ENCODE measurements around the gene C1QTNF8. TPM values are rescaled to one million over a fixed set of nuclear protein-coding genes. Genes with fewer than 3 reads are reported as not detected.
A peak's percentile ranks its signal among the peaks of the same experiment; 100 is the strongest.

The C1QTNF8 gene
- total RNA-seq, 1 experiment from 2014 or later = not detected

DNA sequence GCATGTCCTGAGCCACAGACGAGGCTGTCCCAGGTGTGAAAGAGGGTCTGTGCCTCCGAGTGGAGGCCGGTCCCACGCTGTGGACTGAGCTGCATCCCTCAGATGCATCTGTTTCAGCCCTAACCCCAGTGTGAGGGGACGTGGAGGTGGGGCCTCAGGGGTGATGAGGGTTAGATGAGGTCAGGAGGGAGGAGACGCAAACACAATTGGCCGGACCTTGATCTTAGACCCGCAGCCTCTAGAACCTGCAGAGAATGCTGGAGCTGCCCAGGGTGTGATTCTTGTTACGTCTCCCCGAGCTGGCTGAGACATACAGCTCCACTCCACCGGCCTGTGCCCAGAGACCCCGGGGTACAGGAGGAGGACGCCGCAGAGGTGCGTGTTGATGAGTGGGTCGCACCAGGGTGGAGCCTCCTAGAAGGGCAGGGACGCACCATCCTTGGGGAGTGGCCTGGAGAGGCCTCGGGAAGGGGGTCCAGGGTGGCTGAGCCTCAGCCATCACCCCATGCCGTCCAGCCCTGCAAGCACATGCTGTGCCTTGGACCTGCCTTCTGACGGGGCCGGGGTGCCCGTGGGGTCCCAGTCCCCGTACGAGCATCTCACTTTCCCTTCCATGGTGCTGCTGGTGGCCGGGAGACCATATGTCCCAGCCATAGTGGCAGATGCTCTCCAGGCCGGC lies 16.6 kb upstream of the C1QTNF8 start:
- no peak overlapping the region for H3K27ac ChIP-seq
- BruUV-seq (replicated peaks) = no TSS peak
- CTCF ChIA-PET = no interaction called here

DNA sequence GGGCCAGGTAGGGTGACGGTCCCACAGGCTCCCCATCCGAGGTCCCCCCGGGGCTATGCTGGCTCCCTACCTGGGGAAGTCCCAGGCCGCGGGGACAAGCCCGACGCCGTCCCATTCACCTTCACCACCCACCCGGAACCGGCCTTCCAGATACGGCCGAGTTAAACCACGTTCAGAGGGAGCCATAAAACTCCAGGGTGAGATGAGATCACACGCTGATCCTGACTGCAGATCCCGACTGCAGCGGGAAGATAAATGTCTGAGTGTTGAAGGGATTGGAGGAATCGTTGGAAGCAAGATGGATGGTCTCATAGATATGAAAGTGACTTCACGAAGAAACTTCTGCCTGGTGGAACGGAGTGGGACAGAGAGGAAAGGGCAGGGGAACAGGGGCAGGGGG lies 13.6 kb upstream of the C1QTNF8 start:
- no peak overlapping the region for H2AFZ ChIP-seq
- no peaks in the 10 kb centered on the region for H3K4me1 ChIP-seq (replicated peaks; ENCODE audit: insufficient read depth)
- ChIA-PET CTCF (no interaction called here), POLR2A (ENCODE audit: unreplicated experiment) (no interaction called here)
- BruUV-seq (replicated peaks) = no TSS peak
- no peak overlapping the region for H3K27ac ChIP-seq
- no peak for DNase-seq
- no peaks in the 10 kb centered on the region for H3K79me2 ChIP-seq (ENCODE audit: low read depth)
- intact Hi-C loops (cut with micrococcal nuclease; ENCODE audit: unreplicated experiment) = no loop called here
- H3K27me3 ChIP-seq (ENCODE audit: insufficient read depth, low read depth) = peaks cover 77% of the 10 kb centered on the region
- H3K9me2 ChIP-seq (ENCODE audit: insufficient read depth) = no peaks in the 10 kb centered on the region
- no peaks in the 10 kb centered on the region; the same call in 1 of the 2 replicates for H4K20me1 ChIP-seq (ENCODE audit: insufficient read depth)
- no peak overlapping the region for H3K4me3 ChIP-seq
- no peak overlapping the region for H3K4me2 ChIP-seq
- H3F3A ChIP-seq (ENCODE audit: insufficient read depth, low read depth) = no peaks in the 10 kb centered on the region
- no peaks in the 10 kb centered on the region for H3K9me3 ChIP-seq (ENCODE audit: insufficient read depth, low read depth)
- TF ChIP-seq, protein P1, sequence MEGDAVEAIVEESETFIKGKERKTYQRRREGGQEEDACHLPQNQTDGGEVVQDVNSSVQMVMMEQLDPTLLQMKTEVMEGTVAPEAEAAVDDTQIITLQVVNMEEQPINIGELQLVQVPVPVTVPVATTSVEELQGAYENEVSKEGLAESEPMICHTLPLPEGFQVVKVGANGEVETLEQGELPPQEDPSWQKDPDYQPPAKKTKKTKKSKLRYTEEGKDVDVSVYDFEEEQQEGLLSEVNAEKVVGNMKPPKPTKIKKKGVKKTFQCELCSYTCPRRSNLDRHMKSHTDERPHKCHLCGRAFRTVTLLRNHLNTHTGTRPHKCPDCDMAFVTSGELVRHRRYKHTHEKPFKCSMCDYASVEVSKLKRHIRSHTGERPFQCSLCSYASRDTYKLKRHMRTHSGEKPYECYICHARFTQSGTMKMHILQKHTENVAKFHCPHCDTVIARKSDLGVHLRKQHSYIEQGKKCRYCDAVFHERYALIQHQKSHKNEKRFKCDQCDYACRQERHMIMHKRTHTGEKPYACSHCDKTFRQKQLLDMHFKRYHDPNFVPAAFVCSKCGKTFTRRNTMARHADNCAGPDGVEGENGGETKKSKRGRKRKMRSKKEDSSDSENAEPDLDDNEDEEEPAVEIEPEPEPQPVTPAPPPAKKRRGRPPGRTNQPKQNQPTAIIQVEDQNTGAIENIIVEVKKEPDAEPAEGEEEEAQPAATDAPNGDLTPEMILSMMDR (conservative IDR thresholded peaks at IDR 0.05) = no peak
- no peak for TF ChIP-seq EZH2 (IDR thresholded peaks at IDR 0.05; ENCODE audit: low read depth)
- H3K36me3 ChIP-seq (ENCODE audit: low read depth) = no peaks in the 10 kb centered on the region

More for the DNA sequence above, 16.6 kb upstream of the C1QTNF8 start:
- no peak for TF ChIP-seq EZH2 (IDR thresholded peaks at IDR 0.05; ENCODE audit: low read depth)
- TF ChIP-seq, protein P1 (conservative IDR thresholded peaks at IDR 0.05) = no peak
- no peaks in the 10 kb centered on the region for H3K36me3 ChIP-seq (ENCODE audit: low read depth)
- no peaks in the 10 kb centered on the region for H3K4me1 ChIP-seq (replicated peaks; ENCODE audit: insufficient read depth)
- H3K4me2 ChIP-seq = no peak overlapping the region
- POLR2A ChIA-PET (ENCODE audit: unreplicated experiment) = no interaction called here
- no peak overlapping the region for H2AFZ ChIP-seq
- no peaks in the 10 kb centered on the region for H3K79me2 ChIP-seq (ENCODE audit: low read depth)
- no peaks in the 10 kb centered on the region; the same call in 1 of the 2 replicates for H4K20me1 ChIP-seq (ENCODE audit: insufficient read depth)
- H3K9me2 ChIP-seq (ENCODE audit: insufficient read depth) = no peaks in the 10 kb centered on the region
- intact Hi-C loops (cut with micrococcal nuclease; ENCODE audit: unreplicated experiment) = no loop called here
- no peak for DNase-seq
- H3F3A ChIP-seq (ENCODE audit: insufficient read depth, low read depth) = no peaks in the 10 kb centered on the region
- peaks cover 86% of the 10 kb centered on the region for H3K27me3 ChIP-seq (ENCODE audit: insufficient read depth, low read depth)
- H3K4me3 ChIP-seq = no peak overlapping the region
- H3K9me3 ChIP-seq (ENCODE audit: insufficient read depth, low read depth) = no peaks in the 10 kb centered on the region

DNA sequence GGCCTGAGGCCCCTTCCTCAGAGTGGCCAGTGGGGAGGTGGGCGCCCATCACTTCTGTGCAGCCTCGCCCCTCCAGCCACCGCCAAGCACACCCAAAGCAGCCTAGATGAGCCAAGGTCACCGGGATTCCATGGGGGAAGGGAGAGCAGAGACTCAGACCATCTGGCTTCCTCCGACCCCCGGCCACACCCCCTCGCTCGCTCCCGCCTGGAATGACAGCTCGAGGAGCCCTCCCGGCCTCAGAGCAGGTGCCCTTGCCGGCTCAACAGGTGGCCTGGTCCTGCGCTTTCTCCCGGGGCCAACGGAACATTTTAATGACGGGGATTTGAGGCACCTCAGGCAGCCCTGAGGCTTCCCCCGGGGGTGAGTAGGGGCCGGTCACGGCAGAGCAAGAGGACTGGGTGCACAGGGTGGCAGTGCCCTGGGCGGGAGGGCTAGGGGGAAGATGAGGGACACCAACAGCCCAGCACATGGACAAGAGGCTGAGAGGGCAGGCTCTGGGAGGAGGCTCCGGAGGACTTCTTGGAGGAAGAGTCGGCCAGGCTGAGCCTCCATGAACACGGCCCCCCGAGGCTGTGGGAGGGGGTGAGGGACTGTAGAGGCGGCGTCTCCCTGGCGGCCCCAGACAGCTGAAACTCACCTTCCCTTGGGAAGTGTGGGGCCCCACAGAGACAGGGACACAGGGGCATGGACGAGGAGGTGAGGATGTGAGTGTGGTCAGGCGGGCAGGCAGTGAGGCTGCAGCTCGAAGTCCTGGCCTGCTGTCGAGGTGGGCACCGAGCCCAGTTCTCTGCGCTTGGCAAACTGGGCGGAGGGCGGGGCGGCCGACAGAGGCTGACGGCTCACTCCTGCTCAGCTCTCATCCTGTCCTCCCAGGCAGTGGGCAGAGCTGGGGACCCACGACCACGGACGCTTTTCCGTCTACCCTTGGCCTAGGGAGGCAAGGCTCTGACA lies 12.5 kb upstream of the C1QTNF8 start:
- BruUV-seq (replicated peaks) = no TSS peak
- intact Hi-C loops (cut with micrococcal nuclease; ENCODE audit: unreplicated experiment) = no loop called here
- H3K4me2 ChIP-seq = no peak overlapping the region

More for the DNA sequence above, 12.5 kb upstream of the C1QTNF8 start:
- Histone ChIP-seq H3K27me3 (ENCODE audit: insufficient read depth, low read depth) (peaks cover 83% of the 10 kb centered on the region), H3F3A (ENCODE audit: insufficient read depth, low read depth) (no peaks in the 10 kb centered on the region), H3K27ac (no peak overlapping the region), H2AFZ (no peak overlapping the region), H4K20me1 (ENCODE audit: insufficient read depth) (no peaks in the 10 kb centered on the region; the same call in 1 of the 2 replicates), H3K4me1 (replicated peaks; ENCODE audit: insufficient read depth) (no peaks in the 10 kb centered on the region), H3K9me2 (ENCODE audit: insufficient read depth) (no peaks in the 10 kb centered on the region), H3K4me3 (no peak overlapping the region), H3K79me2 (ENCODE audit: low read depth) (no peaks in the 10 kb centered on the region), H3K36me3 (ENCODE audit: low read depth) (no peaks in the 10 kb centered on the region), H3K9me3 (ENCODE audit: insufficient read depth, low read depth) (no peaks in the 10 kb centered on the region)
- ChIA-PET POLR2A (ENCODE audit: unreplicated experiment) (no interaction called here), CTCF (no interaction called here)
- TF ChIP-seq, protein P1 (conservative IDR thresholded peaks at IDR 0.05) = no peak
- TF ChIP-seq EZH2 (IDR thresholded peaks at IDR 0.05; ENCODE audit: low read depth) = peak; percentile 84; the same call in 1 of the 2 replicates
- DNase-seq = peak in 1 of 2 experiments; percentile 46

Measured in PC-9 (cell line).